Activated naive CD8-positive, alpha-beta T cell treated with anti-CD3 and anti-CD28 coated beads, Interleukin-2, amount 50 U/mL, for 16 hours (primary cell): ENCODE data around the gene MAP7.
"Not testable (repeated sequence)": the region's sequence is repeated elsewhere in the genome, so short reads cannot be mapped to it uniquely, and the experiment has no call there.

Source experiments
- DNase-seq: peaks from one replicate; pipeline ENCODE4 v3.0.0-alpha.2; 2020; ENCODE audit warnings: low read depth, low spot score

MAP7 gene

GRCh38 chr6:136506124-136506799 is 44.0 kb downstream of the MAP7 start:
- DNase-seq: no peak

- no peak for DNase-seq
Observed at GRCh38 chr6:136503303-136504029, 46.8 kb downstream of the MAP7 start.

GRCh38 chr6:136502786-136503185 is 47.4 kb downstream of the MAP7 start:
- DNase-seq: no peak

DNA sequence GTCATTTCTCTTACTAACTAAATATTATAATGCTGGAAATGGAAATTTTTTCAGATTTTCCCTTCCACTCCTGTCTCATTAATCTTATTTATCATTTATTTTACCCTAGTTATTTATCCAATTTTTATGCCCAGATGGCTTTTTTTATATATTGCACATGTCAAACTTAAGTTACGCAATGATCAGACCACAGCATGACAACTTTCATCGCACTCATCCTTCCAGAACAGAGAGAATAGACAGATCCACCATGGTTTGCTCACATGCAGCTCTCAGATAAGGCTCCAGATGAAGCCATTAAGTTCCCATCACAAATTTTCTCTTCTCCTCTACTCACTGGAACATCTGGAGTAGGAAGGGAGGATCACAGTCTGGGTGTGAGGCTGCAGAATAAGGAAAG is 48.7 kb downstream of the MAP7 start:
- no peak for DNase-seq

DNA sequence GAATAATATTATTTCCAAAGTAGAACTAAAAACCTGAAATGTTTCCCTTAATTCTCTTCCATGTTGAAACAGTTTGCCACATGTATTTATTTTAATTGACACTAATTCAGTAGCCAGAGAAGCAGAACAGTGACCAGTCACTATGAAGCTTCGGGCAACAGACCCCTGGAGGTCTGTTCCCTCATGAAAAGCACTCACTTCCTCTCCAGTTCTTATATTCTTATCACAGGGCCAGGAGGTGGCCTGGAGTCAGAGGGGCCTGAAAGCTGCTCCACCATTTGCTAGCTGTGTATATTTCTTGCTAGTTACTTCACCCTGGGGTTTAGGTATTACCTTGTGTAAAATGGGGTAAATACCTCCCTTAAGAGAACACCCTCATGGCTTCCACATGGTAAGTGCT is 49.1 kb downstream of the MAP7 start:
- no peak for DNase-seq

DNA sequence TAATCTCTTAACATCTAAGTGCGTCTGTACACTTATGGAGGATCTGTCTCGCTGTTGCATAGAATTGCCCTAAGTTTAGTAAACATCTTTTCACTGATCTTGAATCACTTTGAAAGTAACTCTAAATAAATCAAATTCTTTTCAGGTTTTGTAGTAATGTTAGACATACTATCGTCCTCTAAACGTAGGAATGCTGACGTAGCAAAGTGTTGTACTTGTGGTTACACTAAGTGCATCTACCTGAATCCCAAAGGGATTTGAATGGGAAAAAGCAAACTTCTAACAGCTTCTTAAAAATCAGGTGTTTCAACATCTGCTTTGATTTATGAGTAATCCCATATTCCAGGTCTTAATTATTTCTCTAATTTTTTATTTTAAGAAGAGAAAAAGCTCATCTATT is 49.8 kb downstream of the MAP7 start:
- DNase-seq: no peak

DNA sequence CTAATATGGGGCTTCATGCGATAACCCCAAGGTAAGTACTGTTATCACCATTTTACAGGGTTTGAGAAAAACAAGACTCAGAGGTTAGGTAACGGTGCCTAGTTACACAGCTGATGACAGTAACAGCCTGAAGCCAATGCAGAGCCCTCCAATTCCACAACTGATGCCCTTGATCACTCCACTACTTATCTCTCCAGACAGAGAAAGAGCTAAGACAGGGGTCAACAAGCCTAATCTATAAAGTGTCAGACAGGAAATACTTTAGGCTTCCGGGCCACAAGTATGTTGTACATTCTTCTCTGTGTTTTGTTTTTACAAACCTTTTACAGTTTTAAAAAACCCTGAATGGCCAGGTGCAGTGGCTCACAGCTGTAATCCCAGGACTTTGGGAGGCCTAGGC is 50.9 kb downstream of the MAP7 start:
- no peak for DNase-seq

DNA sequence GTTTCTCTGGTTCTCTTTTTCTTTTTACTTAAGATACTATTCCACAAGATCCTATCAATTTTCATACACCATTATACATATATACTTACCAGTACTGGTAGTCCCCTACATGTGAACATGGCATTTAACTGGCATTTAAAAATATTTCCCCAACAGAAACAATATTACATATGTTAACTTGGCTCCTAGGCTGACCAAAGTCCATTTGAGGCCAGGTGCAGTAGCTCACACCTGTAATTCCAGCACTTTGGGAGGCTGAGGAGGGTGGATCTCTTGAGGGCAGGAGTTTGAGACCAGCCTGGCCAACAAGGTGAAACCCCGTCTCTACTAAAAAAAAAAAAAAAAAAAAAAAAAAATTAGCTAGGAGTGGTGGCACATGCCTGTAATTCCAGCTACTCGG is 53.8 kb downstream of the MAP7 start:
- DNase-seq: not testable (repeated sequence)

- no peak for DNase-seq
Observed at GRCh38 chr6:136494710-136495109, 55.5 kb downstream of the MAP7 start.

- no peak for DNase-seq
Observed at GRCh38 chr6:136494059-136494458, 56.2 kb downstream of the MAP7 start.

DNA sequence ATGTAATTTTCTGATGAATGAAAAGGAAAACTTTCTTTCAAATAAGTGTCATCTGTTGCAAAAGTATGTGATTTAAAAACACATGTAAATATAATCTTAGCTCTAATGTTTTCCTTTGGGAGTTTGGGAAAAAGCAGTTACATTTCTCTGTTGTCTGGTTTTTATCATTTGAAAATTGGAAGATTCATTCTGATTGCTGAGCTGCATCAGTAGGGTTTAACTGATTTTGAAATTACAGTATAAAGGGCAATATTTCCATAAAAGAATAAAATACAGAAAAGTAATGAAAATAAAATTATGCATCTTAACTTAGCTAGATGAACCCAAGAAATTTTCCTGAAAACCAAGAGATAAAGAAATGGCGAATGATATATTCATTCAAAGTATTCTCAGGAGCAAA is 57.8 kb downstream of the MAP7 start:
- DNase-seq: no peak

DNA sequence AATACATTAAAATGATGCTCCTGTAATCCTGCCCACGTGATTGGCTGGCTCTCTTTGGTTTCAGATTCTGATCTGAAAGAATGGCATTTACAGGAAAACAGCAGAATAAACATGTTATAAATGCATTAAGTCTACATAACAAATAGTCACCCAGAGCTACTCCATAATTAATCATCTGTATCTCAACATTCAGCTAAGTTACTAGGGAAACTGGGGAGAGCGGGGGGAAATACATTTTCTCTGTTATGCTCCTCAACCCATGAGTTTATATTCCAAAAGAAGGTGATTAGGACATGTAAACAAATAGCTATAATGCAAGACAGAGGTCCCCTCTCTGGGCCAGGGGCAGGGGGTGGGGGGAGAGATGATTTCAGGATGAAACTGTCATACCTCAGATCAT is 58.5 kb downstream of the MAP7 start:
- DNase-seq: no peak

DNA sequence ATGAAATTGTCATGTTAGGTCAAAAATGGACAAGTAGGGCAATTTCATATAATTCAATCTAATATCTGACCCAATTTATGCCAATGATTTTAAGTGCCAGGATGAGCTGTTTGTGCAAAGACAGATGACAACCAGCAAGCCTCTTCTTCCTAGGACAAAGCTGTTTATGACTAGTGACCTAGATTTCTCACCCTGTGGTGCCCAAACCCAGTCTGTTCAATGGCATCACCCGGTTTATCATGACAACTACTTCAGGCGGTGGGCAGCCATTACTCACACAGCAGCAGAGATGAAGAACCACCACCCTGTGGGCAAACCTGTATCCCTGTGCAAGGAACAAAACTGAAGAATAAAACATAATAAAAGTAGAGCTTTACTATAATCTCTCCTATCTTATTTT is 59.0 kb downstream of the MAP7 start:
- no peak for DNase-seq

GRCh38 chr6:136489689-136490033 is 60.6 kb downstream of the MAP7 start:
- not testable (repeated sequence) for DNase-seq

- DNase-seq: no peak
Observed at GRCh38 chr6:136487759-136488425, 62.3 kb downstream of the MAP7 start.

DNA sequence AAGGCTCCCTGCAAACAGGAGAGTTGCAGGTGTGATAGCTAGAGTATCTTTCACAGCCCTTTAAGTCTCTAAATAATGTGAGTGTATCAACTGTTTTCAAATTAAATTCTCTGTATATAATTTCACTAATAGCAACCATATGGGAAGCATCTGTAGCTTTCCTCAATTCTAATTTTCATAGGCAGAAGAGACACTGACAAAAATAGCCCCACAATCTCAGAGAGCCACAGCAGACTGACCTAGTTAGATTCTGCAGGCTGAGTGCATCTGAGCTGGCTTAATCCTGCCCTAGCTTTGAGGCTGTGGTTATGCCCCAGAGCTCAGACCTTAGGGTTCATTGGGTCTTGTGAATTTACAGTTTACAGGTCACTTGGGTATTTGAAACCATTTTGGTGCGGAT is 63.9 kb downstream of the MAP7 start:
- no peak for DNase-seq

GRCh38 chr6:136483906-136484305 is 66.3 kb downstream of the MAP7 start:
- no peak for DNase-seq

- DNase-seq: not testable (repeated sequence)
Observed at GRCh38 chr6:136483005-136483404, 67.2 kb downstream of the MAP7 start.

- DNase-seq: no peak
Observed at GRCh38 chr6:136477548-136477947, 72.7 kb downstream of the MAP7 start.

DNA sequence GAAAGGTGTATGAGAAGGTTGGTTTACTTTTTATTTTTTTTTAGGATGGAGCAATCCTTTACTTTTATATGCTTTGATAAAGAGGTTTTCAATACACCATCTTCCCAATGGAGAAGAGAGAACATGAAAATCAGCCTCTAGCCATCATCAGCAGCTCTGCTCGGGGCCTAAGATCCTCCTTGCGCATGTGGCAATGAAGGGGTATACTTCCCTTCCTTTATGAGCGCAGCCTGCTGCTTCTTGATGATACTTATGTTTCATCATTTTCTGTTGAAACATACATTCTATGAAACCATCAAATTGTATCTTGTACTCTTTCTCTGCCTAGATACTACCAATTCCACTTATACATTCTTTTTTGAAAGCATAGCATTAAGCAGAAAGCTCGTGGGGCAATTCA is 74.5 kb downstream of the MAP7 start:
- DNase-seq: no peak

DNA sequence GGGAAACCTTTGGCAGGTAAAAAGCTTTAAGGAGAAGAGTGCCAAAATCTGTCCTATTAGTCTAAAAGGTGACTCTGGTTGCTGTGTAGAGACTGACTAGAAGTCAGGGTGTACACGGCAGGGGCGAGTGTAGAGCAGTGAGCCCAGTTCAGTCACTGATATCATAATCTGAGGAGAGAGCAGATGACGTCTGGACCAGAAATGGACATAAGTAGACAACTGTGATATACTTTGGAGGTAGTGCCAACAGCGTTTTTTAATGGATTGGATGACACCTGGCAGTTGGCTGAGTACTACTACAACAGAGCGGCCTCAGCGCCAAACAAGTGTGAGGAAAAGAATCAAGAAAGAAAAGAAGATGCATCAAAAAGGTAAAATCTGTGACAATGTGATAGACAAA is 76.0 kb downstream of the MAP7 start:
- DNase-seq: no peak

GRCh38 chr6:136471922-136472321 is 78.3 kb downstream of the MAP7 start:
- DNase-seq: no peak

DNA sequence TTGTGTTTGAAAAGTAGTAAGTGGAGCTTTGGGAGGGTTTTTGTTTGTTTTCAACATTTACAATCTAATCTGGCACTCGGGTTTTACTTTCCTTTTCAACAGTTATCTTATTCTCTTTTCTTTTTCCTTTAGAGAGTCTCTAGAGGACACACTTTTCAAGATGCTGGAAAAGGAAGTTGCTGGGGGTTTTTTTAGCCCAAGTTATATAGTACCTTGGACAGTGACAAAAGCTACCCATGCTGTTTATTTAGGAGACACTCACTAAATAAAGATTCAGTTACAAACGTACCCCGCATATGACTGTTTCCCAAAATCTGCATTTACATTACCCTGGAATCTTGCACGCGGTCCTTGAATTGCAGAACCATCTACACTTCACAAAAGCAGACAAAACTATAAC is 78.8 kb downstream of the MAP7 start:
- DNase-seq: no peak
